HL-60 (cell line): Measurements from ENCODE around the gene GALNS.

Experiments used
- GABPA ChIP-seq: IDR thresholded peaks from 2 replicates; pipeline ENCODE4 v1.6.1; 2012; ENCODE audit warnings: low read depth
- POLR2AphosphoS5 ChIP-seq: IDR thresholded peaks from 2 replicates; pipeline ENCODE4 v1.6.1; 2012; ENCODE audit warnings: low read depth
- SPI1 ChIP-seq: IDR thresholded peaks from 2 replicates; pipeline ENCODE4 v1.6.1; 2012; ENCODE audit warnings: low read depth, mild to moderate bottlenecking, borderline replicate concordance
- TF ChIP-seq, protein P1 (sequence below): IDR thresholded peaks from one replicate; pipeline ENCODE4 v1.5.1; 2011; ENCODE audit warnings: low read length, control low read depth, inconsistent platforms; ENCODE audit not compliant: insufficient read depth
- TF ChIP-seq, protein P2 (sequence below): IDR thresholded peaks from 2 replicates; pipeline ENCODE4 v1.6.1; 2012; ENCODE audit warnings: low read depth; ENCODE audit not compliant: insufficient replicate concordance

DNA sequence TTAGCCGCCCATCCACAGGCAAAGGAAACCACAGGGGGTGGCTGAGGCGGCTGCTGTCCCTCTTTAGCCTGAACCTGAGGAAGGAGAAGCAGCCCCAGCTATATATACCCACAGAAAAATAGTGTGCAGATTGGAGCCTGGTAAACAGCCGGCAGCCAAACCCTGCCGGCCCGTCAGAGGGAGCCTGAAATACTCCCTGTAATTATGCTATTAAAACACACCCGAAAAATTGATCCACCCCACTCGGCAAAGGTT lies 78.5 kb downstream of the GALNS start:
- no peak for TF ChIP-seq GABPA
- TF ChIP-seq, protein P1, sequence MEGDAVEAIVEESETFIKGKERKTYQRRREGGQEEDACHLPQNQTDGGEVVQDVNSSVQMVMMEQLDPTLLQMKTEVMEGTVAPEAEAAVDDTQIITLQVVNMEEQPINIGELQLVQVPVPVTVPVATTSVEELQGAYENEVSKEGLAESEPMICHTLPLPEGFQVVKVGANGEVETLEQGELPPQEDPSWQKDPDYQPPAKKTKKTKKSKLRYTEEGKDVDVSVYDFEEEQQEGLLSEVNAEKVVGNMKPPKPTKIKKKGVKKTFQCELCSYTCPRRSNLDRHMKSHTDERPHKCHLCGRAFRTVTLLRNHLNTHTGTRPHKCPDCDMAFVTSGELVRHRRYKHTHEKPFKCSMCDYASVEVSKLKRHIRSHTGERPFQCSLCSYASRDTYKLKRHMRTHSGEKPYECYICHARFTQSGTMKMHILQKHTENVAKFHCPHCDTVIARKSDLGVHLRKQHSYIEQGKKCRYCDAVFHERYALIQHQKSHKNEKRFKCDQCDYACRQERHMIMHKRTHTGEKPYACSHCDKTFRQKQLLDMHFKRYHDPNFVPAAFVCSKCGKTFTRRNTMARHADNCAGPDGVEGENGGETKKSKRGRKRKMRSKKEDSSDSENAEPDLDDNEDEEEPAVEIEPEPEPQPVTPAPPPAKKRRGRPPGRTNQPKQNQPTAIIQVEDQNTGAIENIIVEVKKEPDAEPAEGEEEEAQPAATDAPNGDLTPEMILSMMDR: no peak
- TF ChIP-seq SPI1: no peak
- TF ChIP-seq, protein P2, sequence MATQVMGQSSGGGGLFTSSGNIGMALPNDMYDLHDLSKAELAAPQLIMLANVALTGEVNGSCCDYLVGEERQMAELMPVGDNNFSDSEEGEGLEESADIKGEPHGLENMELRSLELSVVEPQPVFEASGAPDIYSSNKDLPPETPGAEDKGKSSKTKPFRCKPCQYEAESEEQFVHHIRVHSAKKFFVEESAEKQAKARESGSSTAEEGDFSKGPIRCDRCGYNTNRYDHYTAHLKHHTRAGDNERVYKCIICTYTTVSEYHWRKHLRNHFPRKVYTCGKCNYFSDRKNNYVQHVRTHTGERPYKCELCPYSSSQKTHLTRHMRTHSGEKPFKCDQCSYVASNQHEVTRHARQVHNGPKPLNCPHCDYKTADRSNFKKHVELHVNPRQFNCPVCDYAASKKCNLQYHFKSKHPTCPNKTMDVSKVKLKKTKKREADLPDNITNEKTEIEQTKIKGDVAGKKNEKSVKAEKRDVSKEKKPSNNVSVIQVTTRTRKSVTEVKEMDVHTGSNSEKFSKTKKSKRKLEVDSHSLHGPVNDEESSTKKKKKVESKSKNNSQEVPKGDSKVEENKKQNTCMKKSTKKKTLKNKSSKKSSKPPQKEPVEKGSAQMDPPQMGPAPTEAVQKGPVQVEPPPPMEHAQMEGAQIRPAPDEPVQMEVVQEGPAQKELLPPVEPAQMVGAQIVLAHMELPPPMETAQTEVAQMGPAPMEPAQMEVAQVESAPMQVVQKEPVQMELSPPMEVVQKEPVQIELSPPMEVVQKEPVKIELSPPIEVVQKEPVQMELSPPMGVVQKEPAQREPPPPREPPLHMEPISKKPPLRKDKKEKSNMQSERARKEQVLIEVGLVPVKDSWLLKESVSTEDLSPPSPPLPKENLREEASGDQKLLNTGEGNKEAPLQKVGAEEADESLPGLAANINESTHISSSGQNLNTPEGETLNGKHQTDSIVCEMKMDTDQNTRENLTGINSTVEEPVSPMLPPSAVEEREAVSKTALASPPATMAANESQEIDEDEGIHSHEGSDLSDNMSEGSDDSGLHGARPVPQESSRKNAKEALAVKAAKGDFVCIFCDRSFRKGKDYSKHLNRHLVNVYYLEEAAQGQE: no peak
- TF ChIP-seq POLR2AphosphoS5: no peak
